AG04450 (cell line): ENCODE results near the gene SYMPK. TPM values are rescaled to one million over a fixed set of nuclear protein-coding genes. Genes with fewer than 3 reads are reported as not detected.
"Not testable (repeated sequence)": the region's sequence is repeated elsewhere in the genome, so short reads cannot be mapped to it uniquely, and the experiment has no call there.

ENCODE experiments used
- CTCF ChIA-PET: fragments of 300-600, 350-600 bp; formaldehyde crosslinking; extraction: SDS; loops from one replicate; lab custom pipeline; 2022; ENCODE audit warnings: antibody characterized with exemption, inconsistent platforms; lab: Charles Lee
- POLR2A ChIA-PET: fragments of 350-600 bp; formaldehyde crosslinking; extraction: SDS; loops from one replicate; lab custom pipeline; 2021; ENCODE audit warnings: antibody characterized with exemption, inconsistent platforms; lab: Yijun Ruan, JAX
- DNase-seq: peaks from one replicate; pipeline ENCODE4 v3.0.0-alpha.2; 2011; ENCODE audit warnings: low read depth, low spot score
- H3K27ac ChIP-seq: one replicate; pipeline ENCODE4 v1.5.1; 2012; ENCODE audit warnings: low read depth, low read length, control low read depth
- H3K27me3 ChIP-seq: one replicate; pipeline ENCODE4 v1.6.0; 2012; ENCODE audit warnings: low read length; ENCODE audit not compliant: control insufficient read depth, insufficient read depth
- H3K4me3 ChIP-seq: 2 replicates; pipeline ENCODE4 v1.5.1; 2011; ENCODE audit warnings: mild to moderate bottlenecking, low read depth, low read length, control low read depth
- H3K9me3 ChIP-seq: 2 replicates; pipeline ENCODE4 v1.5.1; 2012; ENCODE audit warnings: low read length; ENCODE audit not compliant: control insufficient read depth, insufficient read depth
- CTCF ChIP-seq: IDR thresholded peaks from 2 replicates; pipeline ENCODE4 v1.5.1; 2011; ENCODE audit warnings: low read depth, low read length, control low read depth, inconsistent platforms
- polyA plus RNA-seq: library from polyadenylated mRNA; depleted of rRNA; stranded (reverse); fragments of >200 nt; gene quantifications from 2 replicates; pipeline ENCODE4 v1.2.3, GENCODE V29; 2011

SYMPK gene
- polyA plus RNA-seq, 1 experiment: 63.1 TPM

GRCh38 chr19:45876161-45876410 is 13.1 kb upstream of the SYMPK start:
- ChIA-PET POLR2A (no interaction called here), CTCF (interaction anchor here (1.0 kb wide), 2 partner anchors 12 to 59 kb away, joined by 3 to 9 read pairs; partner anchors contain the start of gene FOXA3)

DNA sequence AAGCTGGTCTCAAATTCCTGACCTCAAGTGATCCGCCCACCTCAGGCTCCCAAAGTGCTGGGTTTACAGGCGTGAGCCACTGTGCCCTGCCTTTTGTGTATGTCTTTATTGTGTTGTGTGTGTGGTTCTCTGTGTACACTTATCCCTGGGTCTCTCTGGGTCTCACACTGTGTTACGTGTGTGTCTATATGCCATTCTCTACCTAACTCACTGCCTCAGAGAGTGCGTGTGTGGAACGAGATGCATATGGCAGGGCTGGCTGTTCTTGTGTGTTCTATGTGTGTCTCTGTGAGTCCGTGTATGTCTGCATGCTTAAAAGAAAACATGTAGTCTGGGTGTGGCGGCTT is 11.6 kb upstream of the SYMPK start:
- Histone ChIP-seq H3K9me3 (no peaks in the 10 kb centered on the region; the same call in 1 of the 2 replicates), H3K27ac (no peak overlapping the region), H3K27me3 (peaks cover 6% of the 10 kb centered on the region), H3K4me3 (no peak overlapping the region)
- POLR2A ChIA-PET: no interaction called here
- CTCF ChIA-PET: no interaction called here
- TF ChIP-seq CTCF: no peak
- no peak for DNase-seq

More at GRCh38 chr19:45876161-45876410, 13.1 kb upstream of the SYMPK start:
- no peak for DNase-seq
- no peak overlapping the region for H3K4me3 ChIP-seq
- H3K27ac ChIP-seq: peak overlapping the region; percentile 39
- TF ChIP-seq CTCF: no peak
- H3K9me3 ChIP-seq: no peaks in the 10 kb centered on the region; the same call in 1 of the 2 replicates
- H3K27me3 ChIP-seq: peaks cover 6% of the 10 kb centered on the region

DNA sequence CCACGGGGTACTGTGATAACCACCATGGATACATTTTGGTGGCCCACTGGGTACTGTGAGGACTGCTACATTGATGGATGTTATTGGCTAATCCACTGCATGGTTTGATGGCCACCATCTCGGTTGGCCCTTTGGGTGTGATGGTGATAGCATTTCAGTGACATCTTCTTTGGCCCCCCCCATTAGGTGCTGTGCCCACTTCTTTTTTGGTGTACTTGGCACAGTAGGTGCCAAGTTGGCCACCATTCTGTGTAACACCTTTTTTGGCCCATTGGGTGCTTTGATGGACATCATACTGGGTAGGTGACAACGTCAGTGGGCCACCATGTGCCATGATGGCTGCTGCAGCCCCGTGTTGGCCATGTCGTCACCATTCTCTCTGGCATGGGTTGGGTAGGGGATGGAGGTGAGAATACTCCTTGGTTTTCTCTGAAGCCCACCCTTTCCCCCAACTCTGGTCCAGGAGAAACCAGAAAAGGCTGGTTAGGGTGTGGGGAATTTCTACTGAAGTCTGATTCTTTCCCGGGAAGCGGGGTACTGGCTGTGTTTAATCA is 10.3 kb upstream of the SYMPK start:
- TF ChIP-seq CTCF: no peak
- ChIA-PET POLR2A (no interaction called here), CTCF (no interaction called here)
- no peak for DNase-seq
- H3K4me3 ChIP-seq: no peak overlapping the region
- H3K27ac ChIP-seq: no peak overlapping the region
- peaks cover 8% of the 10 kb centered on the region for H3K27me3 ChIP-seq
- no peaks in the 10 kb centered on the region; the same call in 1 of the 2 replicates for H3K9me3 ChIP-seq

GRCh38 chr19:45872095-45872919 is 9.4 kb upstream of the SYMPK start:
- H3K4me3 ChIP-seq: no peak overlapping the region
- H3K9me3 ChIP-seq: no peaks in the 10 kb centered on the region; the same call in 1 of the 2 replicates
- no peak for DNase-seq
- POLR2A ChIA-PET: no interaction called here
- CTCF ChIA-PET: no interaction called here
- peaks cover 8% of the 10 kb centered on the region for H3K27me3 ChIP-seq
- H3K27ac ChIP-seq: no peak overlapping the region
- no peak for TF ChIP-seq CTCF

DNA sequence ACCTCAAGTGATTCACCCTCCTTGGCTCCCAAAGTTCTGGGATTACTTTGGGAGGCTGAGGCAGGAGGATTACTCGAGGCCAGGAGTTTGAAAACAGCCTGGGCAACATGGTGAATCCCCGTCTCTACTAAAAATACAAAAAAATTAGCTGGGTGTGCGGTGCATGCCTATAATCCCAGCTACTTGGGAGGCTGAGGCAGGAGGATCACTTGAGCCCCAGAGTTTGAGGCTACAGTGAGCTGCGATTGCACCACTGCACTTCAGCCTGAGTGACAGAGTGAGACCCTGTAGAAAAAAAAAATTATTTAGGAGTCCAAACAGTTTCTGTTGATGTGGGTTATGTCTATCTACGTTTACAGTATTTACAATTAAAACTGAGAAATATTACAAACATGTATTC is 7.9 kb upstream of the SYMPK start:
- CTCF ChIA-PET: interaction anchor here (0.9 kb wide), 1 partner anchor 9 kb away, joined by 3 read pairs; no protein-coding TSS in a partner anchor

DNA sequence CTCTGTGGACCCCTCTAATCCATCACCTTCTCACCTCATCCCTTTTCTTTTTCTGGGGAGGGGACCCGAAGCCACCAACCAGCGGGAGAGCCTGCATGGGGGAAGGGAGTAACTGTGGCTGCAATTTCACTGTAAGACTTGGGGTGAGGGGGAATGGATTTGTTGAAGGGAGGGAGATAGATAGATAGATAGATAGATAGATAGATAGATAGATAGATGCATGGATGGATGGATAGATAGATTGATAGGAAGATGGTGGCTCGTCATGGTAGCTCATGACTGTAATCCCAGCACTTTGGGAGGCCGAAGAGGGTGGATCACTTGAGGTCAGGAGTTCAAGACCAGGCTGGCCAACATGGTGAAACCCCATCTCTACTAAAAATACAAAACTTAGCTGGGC is 4.3 kb upstream of the SYMPK start:
- peaks cover 41% of the 10 kb centered on the region for H3K27me3 ChIP-seq
- H3K9me3 ChIP-seq, DNase-seq, CTCF ChIA-PET, H3K4me3 ChIP-seq, H3K27ac ChIP-seq, POLR2A ChIA-PET: not testable (repeated sequence)

More for the DNA sequence above, 7.9 kb upstream of the SYMPK start:
- H3K27ac ChIP-seq: no peak overlapping the region
- no peaks in the 10 kb centered on the region for H3K9me3 ChIP-seq
- POLR2A ChIA-PET: no interaction called here
- no peak for DNase-seq
- TF ChIP-seq CTCF: no peak
- no peak overlapping the region for H3K4me3 ChIP-seq
- H3K27me3 ChIP-seq: peaks cover 22% of the 10 kb centered on the region
